WERI-Rb-1 (cell line): ENCODE results near the gene RUNX2.

ENCODE experiments used
- DNase-seq: peaks from one replicate; pipeline ENCODE4 v3.0.0-alpha.2; 2020
- H3K27ac ChIP-seq: fragments of 250-450 bp; sonication (Bioruptor Pico); 2 replicates; pipeline ENCODE4 v1.5.1; 2020; ENCODE audit warnings: mild to moderate bottlenecking, moderate library complexity
- H3K27me3 ChIP-seq: fragments of 250-450 bp; sonication (Bioruptor Pico); 2 replicates; pipeline ENCODE4 v1.5.1; 2021; ENCODE audit warnings: mild to moderate bottlenecking, low read depth, moderate library complexity; ENCODE audit not compliant: insufficient read depth, severe bottlenecking
- H3K36me3 ChIP-seq: fragments of 250-450 bp; sonication (Bioruptor Pico); 2 replicates; pipeline ENCODE4 v1.5.1; 2020; ENCODE audit warnings: mild to moderate bottlenecking, moderate library complexity
- H3K4me3 ChIP-seq: 2 replicates; pipeline ENCODE4 v1.5.1; 2011; ENCODE audit warnings: low read depth, mild to moderate bottlenecking, control low read depth, low read length
- H3K9me3 ChIP-seq: fragments of 250-450 bp; sonication (Bioruptor Pico); 2 replicates; pipeline ENCODE4 v1.5.1; 2021; ENCODE audit warnings: mild to moderate bottlenecking, moderate library complexity; ENCODE audit not compliant: severe bottlenecking
- TF ChIP-seq, protein P1 (sequence below): IDR thresholded peaks from 2 replicates; pipeline ENCODE4 v1.5.1; 2011; ENCODE audit warnings: low read depth, mild to moderate bottlenecking, control low read depth, inconsistent platforms, low read length

Gene RUNX2

DNA sequence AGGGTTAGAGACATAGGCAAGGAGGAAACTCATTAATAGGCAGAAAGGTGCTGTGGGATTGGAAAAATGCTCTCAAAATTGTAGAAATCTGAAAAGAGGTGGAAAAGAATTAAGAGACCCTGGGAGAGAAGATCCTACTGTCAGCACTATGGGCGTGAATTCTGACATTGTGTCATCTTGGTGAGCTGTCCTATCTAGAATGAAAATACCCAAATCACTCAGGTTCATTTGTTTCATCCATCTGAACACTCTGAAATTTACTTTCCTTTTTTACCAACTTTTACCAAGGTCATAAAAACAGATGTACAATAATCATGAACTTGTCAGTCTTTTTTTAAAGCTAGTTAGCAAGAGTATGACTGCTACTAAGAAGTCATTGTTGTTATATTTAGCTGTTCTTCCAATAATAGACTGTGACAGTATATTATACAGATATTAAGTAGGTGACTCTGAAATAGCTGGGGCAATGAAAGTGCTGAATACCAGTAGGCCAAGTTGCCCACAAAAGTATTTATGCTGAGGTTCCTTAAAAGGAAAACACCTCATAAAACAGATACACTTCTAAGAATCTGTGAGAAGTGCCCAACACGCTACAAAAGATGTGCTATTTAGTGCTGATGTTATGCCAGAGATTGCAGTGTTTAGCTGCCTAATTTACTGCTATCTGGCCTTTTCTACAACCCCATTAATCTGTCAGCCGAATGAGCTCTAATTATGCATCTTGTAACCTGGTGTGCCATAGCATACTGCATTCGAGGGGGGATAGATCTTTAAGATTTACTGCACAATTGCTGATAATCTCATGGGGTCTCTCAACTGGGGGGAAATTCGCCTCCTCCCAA is 267.1 kb downstream of the RUNX2 start:
- DNase-seq, result no peak
- no peaks in the 10 kb centered on the region for H3K36me3 ChIP-seq
- TF ChIP-seq, protein P1, sequence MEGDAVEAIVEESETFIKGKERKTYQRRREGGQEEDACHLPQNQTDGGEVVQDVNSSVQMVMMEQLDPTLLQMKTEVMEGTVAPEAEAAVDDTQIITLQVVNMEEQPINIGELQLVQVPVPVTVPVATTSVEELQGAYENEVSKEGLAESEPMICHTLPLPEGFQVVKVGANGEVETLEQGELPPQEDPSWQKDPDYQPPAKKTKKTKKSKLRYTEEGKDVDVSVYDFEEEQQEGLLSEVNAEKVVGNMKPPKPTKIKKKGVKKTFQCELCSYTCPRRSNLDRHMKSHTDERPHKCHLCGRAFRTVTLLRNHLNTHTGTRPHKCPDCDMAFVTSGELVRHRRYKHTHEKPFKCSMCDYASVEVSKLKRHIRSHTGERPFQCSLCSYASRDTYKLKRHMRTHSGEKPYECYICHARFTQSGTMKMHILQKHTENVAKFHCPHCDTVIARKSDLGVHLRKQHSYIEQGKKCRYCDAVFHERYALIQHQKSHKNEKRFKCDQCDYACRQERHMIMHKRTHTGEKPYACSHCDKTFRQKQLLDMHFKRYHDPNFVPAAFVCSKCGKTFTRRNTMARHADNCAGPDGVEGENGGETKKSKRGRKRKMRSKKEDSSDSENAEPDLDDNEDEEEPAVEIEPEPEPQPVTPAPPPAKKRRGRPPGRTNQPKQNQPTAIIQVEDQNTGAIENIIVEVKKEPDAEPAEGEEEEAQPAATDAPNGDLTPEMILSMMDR, result no peak

DNA sequence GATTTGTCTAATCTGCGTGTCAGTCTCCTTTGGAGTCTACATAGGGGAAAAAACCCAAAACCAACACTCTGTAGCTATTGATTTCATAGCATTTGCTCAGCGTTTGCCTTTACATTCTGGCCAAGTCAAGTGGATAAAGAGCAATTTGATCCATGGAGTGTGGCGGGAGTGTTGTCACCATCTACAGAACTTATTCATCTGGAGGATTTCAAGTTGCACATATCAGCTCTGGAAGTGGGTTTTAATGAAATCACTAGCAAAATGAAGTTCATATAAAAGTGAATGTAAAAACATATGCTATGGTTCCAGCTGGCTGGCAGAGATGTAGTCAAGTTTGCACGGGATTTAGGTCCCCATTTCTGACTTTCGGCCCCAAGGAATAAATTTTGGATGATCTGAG is 269.3 kb downstream of the RUNX2 start:
- TF ChIP-seq, protein P1, result no peak
- DNase-seq, result no peak
- no peak overlapping the region for H3K27ac ChIP-seq

More for the DNA sequence above, 267.1 kb downstream of the RUNX2 start:
- no peak overlapping the region for H3K27ac ChIP-seq
- H3K4me3 ChIP-seq, result no peak overlapping the region
- H3K27me3 ChIP-seq, result no peaks in the 10 kb centered on the region
- H3K9me3 ChIP-seq, result peaks cover 4% of the 10 kb centered on the region

DNA sequence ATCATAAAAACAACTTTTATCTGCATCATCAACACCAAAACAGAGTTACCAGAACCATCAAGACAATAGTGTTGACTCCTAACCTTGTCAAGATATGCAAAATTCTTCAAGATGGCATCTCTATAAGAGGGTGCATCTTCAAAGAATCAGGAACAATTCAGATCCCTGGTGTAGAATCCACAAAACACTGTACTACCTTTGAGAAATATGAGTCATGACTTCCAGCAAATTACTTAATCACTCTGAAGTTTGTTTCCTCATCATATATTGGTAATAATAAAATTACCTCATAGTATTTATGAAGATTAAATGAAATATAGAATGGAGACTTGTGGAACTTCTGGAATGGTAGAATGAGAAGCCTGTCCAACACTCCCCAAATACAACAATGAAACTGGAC is 270.9 kb downstream of the RUNX2 start:
- Histone ChIP-seq H3K36me3 (no peaks in the 10 kb centered on the region), H3K27me3 (no peaks in the 10 kb centered on the region), H3K9me3 (peaks cover 8% of the 10 kb centered on the region), H3K4me3 (no peak overlapping the region), H3K27ac (no peak overlapping the region)
- TF ChIP-seq, protein P1, result no peak
- no peak for DNase-seq

More for the DNA sequence above, 269.3 kb downstream of the RUNX2 start:
- peaks cover 4% of the 10 kb centered on the region for H3K9me3 ChIP-seq
- H3K36me3 ChIP-seq, result no peaks in the 10 kb centered on the region
- H3K27me3 ChIP-seq, result no peaks in the 10 kb centered on the region
- no peak overlapping the region for H3K4me3 ChIP-seq

DNA sequence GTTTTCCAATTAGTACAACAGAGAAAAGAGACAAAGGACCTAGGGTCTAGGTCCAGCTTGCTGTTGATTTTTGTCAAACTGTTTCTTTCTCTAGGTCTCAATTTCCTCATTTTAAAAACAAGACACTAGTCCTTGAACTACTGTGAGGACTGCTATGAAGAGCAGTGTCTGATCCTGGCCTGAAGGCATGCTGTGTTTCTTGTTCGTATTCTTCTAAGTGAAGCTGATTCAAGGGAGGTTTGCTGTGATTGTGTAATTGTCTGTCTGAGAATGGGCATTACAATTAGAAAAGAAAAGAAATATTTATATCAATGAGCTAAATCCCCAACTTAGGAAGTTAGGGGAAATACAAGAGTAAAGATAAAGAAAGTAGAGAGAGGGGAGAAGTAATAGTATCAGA is 277.8 kb downstream of the RUNX2 start:
- Histone ChIP-seq H3K27ac (no peak overlapping the region), H3K4me3 (no peak overlapping the region), H3K9me3 (peaks cover 3% of the 10 kb centered on the region), H3K27me3 (no peaks in the 10 kb centered on the region), H3K36me3 (no peaks in the 10 kb centered on the region)
- no peak for DNase-seq
- TF ChIP-seq, protein P1, result no peak

DNA sequence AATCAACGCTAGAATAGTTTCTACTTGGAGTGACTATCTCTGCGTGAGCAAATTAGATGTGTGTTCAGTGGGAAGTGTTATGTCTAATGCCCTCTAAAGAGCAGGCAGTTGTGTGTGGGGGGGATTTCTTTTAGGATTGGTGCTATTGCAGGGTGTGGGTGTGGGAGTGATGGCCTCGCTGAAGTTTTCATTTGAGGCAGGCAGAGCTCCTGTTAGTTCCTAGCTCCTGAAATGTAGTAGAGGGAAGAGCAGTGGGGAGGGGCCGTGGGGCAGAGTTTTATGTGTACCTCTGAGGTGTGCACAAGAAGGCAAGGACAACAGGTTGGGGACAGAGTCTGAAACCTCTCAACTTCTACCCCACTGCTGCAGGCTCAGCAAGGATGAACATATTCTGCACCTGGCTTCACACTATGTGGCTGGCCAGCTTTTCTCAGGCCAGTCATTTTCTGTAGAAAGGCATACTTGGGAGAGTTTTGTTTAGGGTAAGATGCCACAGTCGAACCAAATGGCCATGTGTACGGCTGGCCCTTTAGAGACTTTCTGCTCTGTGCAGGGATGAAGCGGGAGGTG is 278.8 kb downstream of the RUNX2 start:
- Histone ChIP-seq H3K36me3 (no peaks in the 10 kb centered on the region), H3K27ac (no peak overlapping the region), H3K27me3 (no peaks in the 10 kb centered on the region), H3K9me3 (peaks cover 3% of the 10 kb centered on the region), H3K4me3 (no peak overlapping the region)
- DNase-seq, result peak; percentile 25
- TF ChIP-seq, protein P1, result no peak
